ENCODE results near the gene OXNAD1. TPM values are rescaled to one million over a fixed set of nuclear protein-coding genes. Genes with fewer than 3 reads are reported as not detected.

The OXNAD1 gene
- total RNA-seq, 2 donors from 2014 or later: 13.5 to 18.8 TPM

DNA sequence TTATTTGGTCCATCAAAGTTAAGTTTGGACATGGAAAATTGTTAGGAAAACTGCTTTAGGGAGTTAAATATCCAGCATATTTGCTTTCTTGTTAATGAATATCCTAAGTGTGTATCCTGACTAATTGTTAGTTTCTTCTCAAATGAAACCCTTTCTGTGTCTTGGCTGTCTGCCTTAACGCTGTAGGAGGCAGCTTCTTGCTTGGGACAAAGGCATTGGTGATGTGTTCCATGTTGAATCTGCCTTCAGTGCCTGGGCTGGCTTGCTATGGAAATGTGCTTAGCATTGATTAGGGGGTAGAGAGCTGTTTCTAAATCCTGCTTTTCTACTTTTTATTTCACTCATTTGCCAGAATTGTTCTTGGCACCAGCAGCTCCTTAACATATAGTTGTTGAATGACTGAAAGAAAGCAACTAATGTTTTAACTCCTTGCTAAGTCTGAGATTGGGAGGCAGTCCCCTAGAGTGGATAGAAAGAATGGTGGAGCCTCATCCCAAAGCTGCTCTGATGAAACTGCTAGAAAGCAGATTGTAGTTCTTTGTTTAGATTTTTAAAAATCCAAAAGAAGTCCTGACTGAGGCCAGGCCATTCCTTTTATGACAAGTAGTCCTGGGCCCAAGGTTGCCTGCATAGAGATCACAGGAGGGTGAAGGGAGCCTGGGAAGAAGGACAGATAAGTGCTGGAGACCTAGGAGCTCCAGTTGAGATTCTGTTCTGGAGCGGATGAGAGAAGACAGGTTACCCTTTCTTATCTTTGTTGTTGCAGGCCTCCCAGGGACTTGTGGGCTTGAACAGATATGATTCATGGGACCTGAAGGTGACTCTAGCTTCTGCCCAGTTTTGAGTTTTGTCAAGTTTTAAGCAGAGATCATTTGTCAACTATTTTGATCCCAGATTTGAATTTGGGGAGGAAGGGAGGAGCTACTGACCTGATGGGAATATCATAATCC lies 39.3 kb downstream of the OXNAD1 start:
- H3K9me3 ChIP-seq: no peaks in the 10 kb centered on the region
- 83 to 89% methylated on average over 2 of the region's 2 CpGs for WGBS, 2 donors

DNA sequence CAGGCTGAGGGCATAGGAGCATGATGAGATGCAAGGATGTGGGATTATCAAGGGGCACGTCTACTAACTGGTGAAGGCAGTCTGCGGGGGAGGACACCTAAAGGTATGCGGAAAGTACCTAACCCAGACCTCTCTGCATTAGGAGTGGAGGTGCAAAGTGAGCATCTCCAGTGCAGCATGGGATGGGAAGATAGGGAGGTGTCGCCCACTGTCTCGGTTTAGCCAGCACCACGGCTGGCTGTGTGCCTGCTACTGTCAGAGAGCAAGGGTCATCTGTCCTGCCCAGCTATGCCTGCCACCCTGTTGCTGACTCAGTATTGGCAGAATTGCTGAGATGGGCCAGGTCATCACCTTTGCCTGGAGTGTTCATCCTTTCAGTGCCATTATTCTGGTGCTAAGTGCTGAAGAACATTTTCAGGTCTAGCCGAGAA lies 40.1 kb downstream of the OXNAD1 start:
- H3K4me1 ChIP-seq: no peaks in the 10 kb centered on the region
- H3K36me3 ChIP-seq (replicated peaks in 1 of 2; ENCODE audit: insufficient read depth in 1 of 2, low read depth in 2 of 2): peaks cover 0 to 2% of the 10 kb centered on the region in 2 donors
- H3K4me3 ChIP-seq: no peak overlapping the region
- intact Hi-C loops (cut with DNase I): no loop called here
- no peak overlapping the region for H3K27ac ChIP-seq
- ATAC-seq (no peak), DNase-seq (no peak)
- no peaks in the 10 kb centered on the region for H3K27me3 ChIP-seq
- TF ChIP-seq, protein P1, sequence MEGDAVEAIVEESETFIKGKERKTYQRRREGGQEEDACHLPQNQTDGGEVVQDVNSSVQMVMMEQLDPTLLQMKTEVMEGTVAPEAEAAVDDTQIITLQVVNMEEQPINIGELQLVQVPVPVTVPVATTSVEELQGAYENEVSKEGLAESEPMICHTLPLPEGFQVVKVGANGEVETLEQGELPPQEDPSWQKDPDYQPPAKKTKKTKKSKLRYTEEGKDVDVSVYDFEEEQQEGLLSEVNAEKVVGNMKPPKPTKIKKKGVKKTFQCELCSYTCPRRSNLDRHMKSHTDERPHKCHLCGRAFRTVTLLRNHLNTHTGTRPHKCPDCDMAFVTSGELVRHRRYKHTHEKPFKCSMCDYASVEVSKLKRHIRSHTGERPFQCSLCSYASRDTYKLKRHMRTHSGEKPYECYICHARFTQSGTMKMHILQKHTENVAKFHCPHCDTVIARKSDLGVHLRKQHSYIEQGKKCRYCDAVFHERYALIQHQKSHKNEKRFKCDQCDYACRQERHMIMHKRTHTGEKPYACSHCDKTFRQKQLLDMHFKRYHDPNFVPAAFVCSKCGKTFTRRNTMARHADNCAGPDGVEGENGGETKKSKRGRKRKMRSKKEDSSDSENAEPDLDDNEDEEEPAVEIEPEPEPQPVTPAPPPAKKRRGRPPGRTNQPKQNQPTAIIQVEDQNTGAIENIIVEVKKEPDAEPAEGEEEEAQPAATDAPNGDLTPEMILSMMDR (IDR thresholded peaks at IDR 0.05): no peak
- TF ChIP-seq POLR2A (IDR thresholded peaks at IDR 0.05): no peak
- no peaks in the 10 kb centered on the region for H3K9me3 ChIP-seq
- 89 to 95% methylated on average over 7 of the region's 7 CpGs for WGBS, 2 donors

More for the DNA sequence above, 39.3 kb downstream of the OXNAD1 start:
- no peak overlapping the region for H3K4me3 ChIP-seq
- no peaks in the 10 kb centered on the region for H3K4me1 ChIP-seq
- intact Hi-C loops (cut with DNase I): no loop called here
- ATAC-seq (no peak), DNase-seq (no peak)
- peaks cover 0 to 2% of the 10 kb centered on the region in 2 donors for H3K36me3 ChIP-seq (replicated peaks in 1 of 2; ENCODE audit: insufficient read depth in 1 of 2, low read depth in 2 of 2)
- H3K27me3 ChIP-seq: no peaks in the 10 kb centered on the region
- TF ChIP-seq, protein P1 (IDR thresholded peaks at IDR 0.05): no peak
- TF ChIP-seq POLR2A (IDR thresholded peaks at IDR 0.05): no peak
- H3K27ac ChIP-seq: no peak overlapping the region

DNA sequence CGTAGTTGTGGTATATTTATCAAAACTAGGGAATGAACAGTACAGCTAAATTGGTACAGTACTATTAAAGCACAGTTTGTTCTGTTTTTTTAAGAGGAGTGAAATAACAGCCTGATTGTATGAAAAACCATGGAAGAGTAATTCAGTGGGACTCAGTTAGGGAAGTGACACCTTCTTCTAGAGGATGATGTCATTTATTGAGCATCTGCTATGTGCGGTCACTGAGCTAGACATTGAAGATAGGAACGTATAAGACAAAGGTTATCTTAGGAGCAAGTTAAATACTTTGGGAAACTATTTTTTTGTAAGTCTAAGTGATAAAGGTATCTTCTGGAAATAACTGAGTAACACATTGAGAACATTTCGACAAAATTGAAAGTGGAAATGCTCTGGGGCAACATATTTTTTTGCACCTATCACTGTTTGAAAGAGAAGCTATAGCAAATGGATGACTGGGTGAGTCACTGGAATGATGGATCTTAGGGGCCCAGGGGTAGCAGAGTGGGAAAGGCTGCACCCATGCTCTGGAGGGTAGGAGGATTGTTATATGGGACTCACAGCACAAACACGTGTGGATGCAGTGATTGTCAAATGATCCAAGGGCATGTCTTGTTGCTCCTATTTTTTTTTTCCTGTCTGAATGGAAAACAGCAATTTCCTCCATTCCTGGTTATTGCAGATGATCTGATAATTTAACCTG lies 43.0 kb downstream of the OXNAD1 start:
- Histone ChIP-seq H3K27me3 (no peaks in the 10 kb centered on the region), H3K4me3 (no peak overlapping the region), H3K9me3 (no peaks in the 10 kb centered on the region), H3K27ac (no peak overlapping the region), H3K4me1 (no peaks in the 10 kb centered on the region), H3K36me3 (replicated peaks in 1 of 2; ENCODE audit: insufficient read depth in 1 of 2, low read depth in 2 of 2) (no peaks in the 10 kb centered on the region)
- WGBS, 2 donors: 81 to 83% methylated on average over 5 of the region's 5 CpGs
- intact Hi-C loops (cut with DNase I): no loop called here
- ATAC-seq: no peak
- no peak for DNase-seq
- TF ChIP-seq, protein P1 (IDR thresholded peaks at IDR 0.05): no peak
- no peak for TF ChIP-seq POLR2A (IDR thresholded peaks at IDR 0.05)

DNA sequence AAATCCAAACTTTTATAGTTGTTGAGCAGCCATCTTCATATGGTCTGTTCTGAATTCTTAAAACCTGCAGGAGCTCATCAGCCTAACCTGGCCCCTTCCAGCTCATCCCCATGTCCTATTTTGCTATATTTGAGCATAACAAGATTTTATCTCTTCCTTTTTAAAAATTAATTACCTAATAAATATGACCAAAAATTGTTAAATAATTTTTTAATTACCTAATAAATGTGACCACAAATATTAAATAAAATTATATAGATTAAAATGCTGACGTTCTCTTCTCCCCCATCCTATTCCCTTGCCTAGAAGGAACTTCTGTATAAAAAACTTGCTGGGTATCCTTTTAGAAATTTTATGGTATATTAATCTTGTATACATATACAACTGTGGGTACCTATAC lies 43.7 kb downstream of the OXNAD1 start:
- Histone ChIP-seq H3K27ac (no peak overlapping the region), H3K27me3 (no peaks in the 10 kb centered on the region), H3K9me3 (no peaks in the 10 kb centered on the region), H3K4me3 (no peak overlapping the region), H3K4me1 (no peaks in the 10 kb centered on the region), H3K36me3 (replicated peaks in 1 of 2; ENCODE audit: insufficient read depth in 1 of 2, low read depth in 2 of 2) (peaks cover 0 to 1% of the 10 kb centered on the region in 2 donors)
- ATAC-seq (no peak), DNase-seq (no peak)
- intact Hi-C loops (cut with DNase I): no loop called here
- WGBS, 2 donors: 92 to 93% methylated on average over 1 of the region's 1 CpG
- no peak for TF ChIP-seq POLR2A (IDR thresholded peaks at IDR 0.05)
- TF ChIP-seq, protein P1 (IDR thresholded peaks at IDR 0.05): no peak

All from body of pancreas (tissue), 4 donors.